DOHH2 (cell line): Measurements from ENCODE around the gene GATAD2A.

ENCODE experiments used
- CTCF ChIP-seq: fragments of 200-600 bp; sonication (generic); IDR thresholded peaks from one replicate; pipeline ENCODE4 v1.5.1; 2014; ENCODE audit warnings: antibody characterized with exemption, mild to moderate bottlenecking, low read depth, low read length; ENCODE audit not compliant: poor library complexity, severe bottlenecking
- EZH2phosphoT487 ChIP-seq: fragments of 200-600 bp; sonication (generic); IDR thresholded peaks from 2 replicates; pipeline ENCODE4 v1.6.1; 2017; ENCODE audit warnings: borderline replicate concordance, mild to moderate bottlenecking, antibody characterized with exemption, low read length, moderate library complexity, mixed read lengths

GRCh38 chr19:19538785-19539166, 133.3 kb downstream of the GATAD2A start:
- TF ChIP-seq EZH2phosphoT487 (no peak; the same call in 1 of the 2 replicates), CTCF (no peak)
